ENCODE data around the gene ACADL. TPM values are rescaled to one million over a fixed set of nuclear protein-coding genes. Genes with fewer than 3 reads are reported as not detected.

The ACADL gene
- total and polyA plus RNA-seq, 2 of the 8 experiments (the other 6 are each of a cell fraction or from before 2014, with no cell fraction given), result 0.11 to 0.34 TPM

DNA sequence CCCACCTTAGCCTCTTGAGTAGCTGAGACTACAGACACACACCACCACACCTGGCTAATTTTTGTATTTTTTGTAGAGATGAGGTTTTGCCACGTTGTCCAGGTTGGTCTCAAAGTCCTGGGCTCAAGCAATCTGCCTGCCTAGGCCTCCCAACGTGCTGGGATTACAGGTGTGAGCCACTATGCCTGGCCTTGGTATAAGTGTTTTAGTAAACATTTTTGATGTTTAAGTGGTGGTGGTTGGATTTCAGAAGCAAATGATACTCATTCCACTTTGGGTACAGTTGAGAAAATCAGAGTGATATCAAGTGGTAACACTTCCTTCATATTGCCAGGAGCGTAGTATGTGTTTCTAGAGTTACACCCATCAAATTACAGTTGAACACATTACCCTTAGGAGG, 25.4 kb downstream of the ACADL start:
- H3K4me1 ChIP-seq (replicated peaks in 1 of 4; ENCODE audit: control insufficient read depth in 3 of 4, insufficient read depth in 4 of 4, low read length in 3 of 4), result no peaks in the 10 kb centered on the region
- H4K8ac ChIP-seq (ENCODE audit: extremely low read depth, insufficient read depth, low read length), result no peak overlapping the region
- no peak overlapping the region for H3K4me3 ChIP-seq (ENCODE audit: extremely low read depth in 1 of 4, insufficient read depth in 2 of 4, low read depth in 3 of 4, low read length in 4 of 4)
- 83% methylated on average over 3 of the region's 3 CpGs; no CpG with 5 or more reads in 1 of the 2 experiments for WGBS, 2 experiments (ENCODE audit: extremely low coverage in 1 of 2, insufficient coverage in 1 of 2, insufficient read length in 1 of 2, insufficient replicate concordance in 2 of 2, low coverage in 1 of 2, low lambda C conversion rate in 2 of 2, missing lambda C conversion rate in 1 of 2)
- H3K79me1 ChIP-seq (ENCODE audit: low read depth, low read length), result no peaks in the 10 kb centered on the region
- no peak overlapping the region for H2AFZ ChIP-seq (ENCODE audit: low read length)
- CTCF ChIA-PET (ENCODE audit: partially characterized antibody), result interaction anchor here (1.1 to 1.9 kb wide), 18 partner anchors 8 to 465 kb away, joined by 3 to 9 read pairs (median 4); no protein-coding TSS in a partner anchor
- no peak overlapping the region for H4K5ac ChIP-seq (ENCODE audit: insufficient read length, low read depth, low read length)
- H3K27ac ChIP-seq (ENCODE audit: low read depth, low read length), result no peak overlapping the region
- peaks cover 0 to 1% (median 0%) of the 10 kb centered on the region in 4 experiments; a peak in 1 of 7 replicates for H3K27me3 ChIP-seq (replicated peaks in 1 of 4; ENCODE audit: control insufficient read depth in 3 of 4, extremely low read depth in 1 of 4, insufficient read depth in 3 of 4, low read length in 3 of 4)
- POLR2A ChIA-PET (ENCODE audit: partially characterized antibody), result no interaction called here
- H3K56ac ChIP-seq (replicated peaks; ENCODE audit: insufficient read length, low read depth, low read length), result no peak overlapping the region
- no peak overlapping the region for H2BK20ac ChIP-seq (ENCODE audit: low read length)
- H3K9ac ChIP-seq (replicated peaks in 1 of 4; ENCODE audit: extremely low read depth in 1 of 4, low read depth in 3 of 4, low read length in 3 of 4), result no peak overlapping the region
- H4K20me1 ChIP-seq (replicated peaks in 1 of 2; ENCODE audit: control insufficient read depth in 1 of 2, insufficient read depth in 2 of 2, low read length in 2 of 2), result no peaks in the 10 kb centered on the region
- H3K18ac ChIP-seq (ENCODE audit: extremely low read depth, low read length), result no peak overlapping the region
- no peak overlapping the region for H3K4me2 ChIP-seq (ENCODE audit: insufficient read depth in 1 of 2, low read depth in 2 of 2, low read length in 2 of 2)
- no peak overlapping the region for H3K14ac ChIP-seq (ENCODE audit: insufficient read length)
- no peaks in the 10 kb centered on the region for H3K79me2 ChIP-seq (ENCODE audit: control insufficient read depth in 1 of 2, insufficient read depth in 2 of 2, low read length in 2 of 2)
- no peak overlapping the region for H3K23ac ChIP-seq (ENCODE audit: insufficient read length)
- no peaks in the 10 kb centered on the region for H3K9me3 ChIP-seq (ENCODE audit: insufficient read depth in 2 of 2, low read depth in 1 of 2, low read length in 1 of 2)
- no peak overlapping the region for H2BK12ac ChIP-seq (ENCODE audit: low read depth, low read length)
- no peak overlapping the region for H2BK120ac ChIP-seq (replicated peaks; ENCODE audit: low read depth, low read length)
- H3K36me3 ChIP-seq (ENCODE audit: control insufficient read depth in 2 of 4, insufficient read depth in 4 of 4, low read length in 3 of 4), result no peaks in the 10 kb centered on the region
- FAIRE-seq, result no peak
- H3K4ac ChIP-seq (replicated peaks; ENCODE audit: insufficient read length, low read depth, low read length), result no peak overlapping the region
- H2BK15ac ChIP-seq (ENCODE audit: low read length), result no peak overlapping the region
- no peaks in the 10 kb centered on the region; the same call in 1 of the 2 replicates for H3K23me2 ChIP-seq (ENCODE audit: low read depth, low read length)
- DNase-seq (ENCODE audit: low read depth in 1 of 2, low spot score in 2 of 2), result no peak
- H2BK5ac ChIP-seq (ENCODE audit: low read depth, low read length), result no peak overlapping the region
- H2AK5ac ChIP-seq (ENCODE audit: low read depth, low read length), result no peak overlapping the region
- no peak overlapping the region for H4K91ac ChIP-seq (replicated peaks; ENCODE audit: insufficient read length, low read length)
- no peak for TF ChIP-seq SUZ12 (IDR thresholded peaks at IDR 0.05; ENCODE audit: low read length)
- no peak for TF ChIP-seq KDM5A (IDR thresholded peaks at IDR 0.05; ENCODE audit: low read length)
- TF ChIP-seq SP2 (IDR thresholded peaks at IDR 0.05; ENCODE audit: low read length), result no peak
- no peak for TF ChIP-seq SIN3A (conservative IDR thresholded peaks at IDR 0.05 in 1 of 2, IDR thresholded peaks at IDR 0.05 in 1 of 2; ENCODE audit: low read depth in 1 of 2, low read length in 2 of 2)

All from H1 (cell line).